MM.1S (cell line): ENCODE measurements around the gene SIM1.

Experiments used
- DNase-seq: peaks from one replicate; pipeline ENCODE4 v3.0.0-alpha.2; 2015
- H2AFZ ChIP-seq: fragments of 300-600 bp; sonication (generic); 2 replicates; pipeline ENCODE4 v1.6.0; 2016; ENCODE audit warnings: antibody characterized with exemption, low read length
- H3F3A ChIP-seq: fragments of 300-600 bp; sonication (generic); 2 replicates; pipeline ENCODE4 v1.6.1; 2016; ENCODE audit warnings: mild to moderate bottlenecking, antibody characterized with exemption, low read length, moderate library complexity, mixed read lengths; ENCODE audit not compliant: insufficient read depth
- H3K27ac ChIP-seq: fragments of 300-600 bp; sonication (generic); 2 replicates; pipeline ENCODE4 v1.5.1; 2016; ENCODE audit warnings: mild to moderate bottlenecking, low read length
- H3K27me3 ChIP-seq: fragments of 300-600 bp; sonication (generic); replicated peaks from 2 replicates; pipeline ENCODE4 v1.6.0; 2016; ENCODE audit warnings: low read length; ENCODE audit not compliant: insufficient read depth
- H3K36me3 ChIP-seq: fragments of 300-600 bp; sonication (generic); replicated peaks from 2 replicates; pipeline ENCODE4 v1.6.1; 2016; ENCODE audit warnings: mild to moderate bottlenecking, low read length, mixed read lengths; ENCODE audit not compliant: insufficient read depth
- H3K4me1 ChIP-seq: fragments of 300-600 bp; sonication (generic); 2 replicates; pipeline ENCODE4 v1.6.1; 2016; ENCODE audit warnings: low read length, mixed read lengths
- H3K4me2 ChIP-seq: fragments of 300-600 bp; sonication (generic); 2 replicates; pipeline ENCODE4 v1.6.0; 2016; ENCODE audit warnings: low read depth, low read length
- H3K4me3 ChIP-seq: fragments of 300-600 bp; sonication (generic); 2 replicates; pipeline ENCODE4 v1.5.1; 2016; ENCODE audit warnings: low read length, mixed read lengths
- H3K79me2 ChIP-seq: fragments of 300-600 bp; sonication (generic); 2 replicates; pipeline ENCODE4 v1.6.1; 2016; ENCODE audit warnings: mixed run types, low read length, mixed read lengths
- H3K9ac ChIP-seq: fragments of 300-600 bp; sonication (generic); 2 replicates; pipeline ENCODE4 v1.6.1; 2016; ENCODE audit warnings: low read length, mixed read lengths
- H3K9me2 ChIP-seq: fragments of 300-600 bp; sonication (generic); replicated peaks from 2 replicates; pipeline ENCODE4 v1.6.1; 2016; ENCODE audit warnings: mild to moderate bottlenecking, low read length, mixed read lengths; ENCODE audit not compliant: insufficient read depth
- H3K9me3 ChIP-seq: fragments of 300-600 bp; sonication (generic); replicated peaks from 2 replicates; pipeline ENCODE4 v1.6.1; 2016; ENCODE audit warnings: mild to moderate bottlenecking, low read length, mixed read lengths; ENCODE audit not compliant: insufficient read depth
- H4K20me1 ChIP-seq: fragments of 300-600 bp; sonication (generic); 2 replicates; pipeline ENCODE4 v1.6.1; 2016; ENCODE audit warnings: mild to moderate bottlenecking, low read length, moderate library complexity, mixed read lengths; ENCODE audit not compliant: insufficient read depth
- CTCF ChIP-seq: fragments of 300-600 bp; sonication (generic); IDR thresholded peaks from 2 replicates; pipeline ENCODE4 v1.5.1; 2016; ENCODE audit warnings: antibody characterized with exemption, low read length, mixed read lengths
- EZH2 ChIP-seq: fragments of 300-600 bp; sonication (generic); optimal IDR thresholded peaks from 2 replicates; pipeline ENCODE3; 2017; ENCODE audit warnings: low read depth, mild to moderate bottlenecking, antibody characterized with exemption, low read length, mixed read lengths
- EZH2phosphoT487 ChIP-seq: fragments of 300-600 bp; sonication (generic); IDR thresholded peaks from 2 replicates; pipeline ENCODE4 v1.6.1; 2018; ENCODE audit warnings: antibody characterized with exemption, low read length

SIM1 gene

GRCh38 chr6:100456908-100457235 lies 7.8 kb downstream of the SIM1 start:
- Histone ChIP-seq H3K9ac (no peak overlapping the region), H3K9me3 (no peaks in the 10 kb centered on the region), H3F3A (no peaks in the 10 kb centered on the region), H3K36me3 (no peaks in the 10 kb centered on the region), H3K4me3 (no peak overlapping the region), H3K79me2 (no peaks in the 10 kb centered on the region), H4K20me1 (no peaks in the 10 kb centered on the region), H3K4me2 (no peak overlapping the region), H3K4me1 (no peaks in the 10 kb centered on the region), H3K27ac (no peak overlapping the region), H3K9me2 (no peaks in the 10 kb centered on the region), H2AFZ (no peak overlapping the region), H3K27me3 (0 out of 2 replicates have a peak, but pooled peaks cover 7% of the 10 kb centered on the region)
- no peak for TF ChIP-seq EZH2phosphoT487
- no peak for TF ChIP-seq CTCF
- no peak for TF ChIP-seq EZH2
- no peak for DNase-seq

GRCh38 chr6:100456141-100456907 lies 8.4 kb downstream of the SIM1 start:
- H4K20me1 ChIP-seq, result no peaks in the 10 kb centered on the region
- H3K9ac ChIP-seq, result no peak overlapping the region
- TF ChIP-seq EZH2phosphoT487, result no peak
- no peak for TF ChIP-seq CTCF
- TF ChIP-seq EZH2, result no peak
- 0 out of 2 replicates have a peak, but pooled peaks cover 7% of the 10 kb centered on the region for H3K27me3 ChIP-seq
- H3K4me3 ChIP-seq, result no peak overlapping the region
- no peak overlapping the region for H3K27ac ChIP-seq
- no peak overlapping the region for H2AFZ ChIP-seq
- H3K79me2 ChIP-seq, result no peaks in the 10 kb centered on the region
- H3K36me3 ChIP-seq, result no peaks in the 10 kb centered on the region
- H3F3A ChIP-seq, result no peaks in the 10 kb centered on the region
- DNase-seq, result no peak
- no peaks in the 10 kb centered on the region for H3K4me1 ChIP-seq
- H3K9me2 ChIP-seq, result no peaks in the 10 kb centered on the region
- no peak overlapping the region for H3K4me2 ChIP-seq
- no peaks in the 10 kb centered on the region for H3K9me3 ChIP-seq

GRCh38 chr6:100455230-100456124 lies 9.2 kb downstream of the SIM1 start:
- Histone ChIP-seq H3K4me3 (no peak overlapping the region), H3K36me3 (no peaks in the 10 kb centered on the region), H3F3A (no peaks in the 10 kb centered on the region), H3K4me1 (no peaks in the 10 kb centered on the region), H4K20me1 (no peaks in the 10 kb centered on the region), H3K9me2 (no peaks in the 10 kb centered on the region), H3K9ac (no peak overlapping the region), H3K9me3 (no peaks in the 10 kb centered on the region), H3K27ac (no peak overlapping the region), H3K27me3 (0 out of 2 replicates have a peak, but pooled peaks cover 2% of the 10 kb centered on the region), H3K4me2 (no peak overlapping the region), H3K79me2 (no peaks in the 10 kb centered on the region), H2AFZ (no peak overlapping the region)
- no peak for DNase-seq
- TF ChIP-seq EZH2phosphoT487 (no peak), CTCF (no peak), EZH2 (no peak)
